ENCODE results near the gene C9orf152. TPM values are rescaled to one million over a fixed set of nuclear protein-coding genes. Genes with fewer than 3 reads are reported as not detected.

Gene C9orf152
- polyA plus RNA-seq, 1 donor (not counting 4 experiments of a cell fraction or from before 2014, with no cell fraction given): not detected

- Histone ChIP-seq H3K9me3 (ENCODE audit: control insufficient read depth, low read depth, low read length) (no peaks in the 10 kb centered on the region), H3K79me2 (ENCODE audit: control insufficient read depth, insufficient read depth, low read length) (no peaks in the 10 kb centered on the region), H3K27me3 (ENCODE audit: control insufficient read depth, extremely low read depth, insufficient read depth, low read length) (peaks cover 24% of the 10 kb centered on the region), H3K27ac (ENCODE audit: control insufficient read depth, insufficient read depth, low read length) (no peak overlapping the region), H4K20me1 (ENCODE audit: control insufficient read depth, extremely low read depth, insufficient read depth, low read length) (no peaks in the 10 kb centered on the region), H2AFZ (ENCODE audit: control insufficient read depth, low read length) (no peak overlapping the region), H3K4me2 (ENCODE audit: control insufficient read depth, extremely low read depth, insufficient read depth, low read depth, low read length) (no peak overlapping the region), H3K36me3 (ENCODE audit: control insufficient read depth in 2 of 2, extremely low read depth in 1 of 2, insufficient read depth in 2 of 2, low read length in 2 of 2) (no peaks in the 10 kb centered on the region), H3K4me3 (ENCODE audit: control insufficient read depth in 2 of 3, extremely low read depth in 1 of 3, insufficient read depth in 2 of 3, low read depth in 1 of 3, low read length in 3 of 3) (no peak overlapping the region), H3K9me1 (ENCODE audit: control insufficient read depth, extremely low read depth, insufficient read depth, low read length) (no peaks in the 10 kb centered on the region), H3K4me1 (ENCODE audit: control insufficient read depth, extremely low read depth, insufficient read depth, low read length) (no peaks in the 10 kb centered on the region), H3K9ac (ENCODE audit: control insufficient read depth, extremely low read depth, insufficient read depth, low read length) (no peak overlapping the region)
- TF ChIP-seq, protein P1, sequence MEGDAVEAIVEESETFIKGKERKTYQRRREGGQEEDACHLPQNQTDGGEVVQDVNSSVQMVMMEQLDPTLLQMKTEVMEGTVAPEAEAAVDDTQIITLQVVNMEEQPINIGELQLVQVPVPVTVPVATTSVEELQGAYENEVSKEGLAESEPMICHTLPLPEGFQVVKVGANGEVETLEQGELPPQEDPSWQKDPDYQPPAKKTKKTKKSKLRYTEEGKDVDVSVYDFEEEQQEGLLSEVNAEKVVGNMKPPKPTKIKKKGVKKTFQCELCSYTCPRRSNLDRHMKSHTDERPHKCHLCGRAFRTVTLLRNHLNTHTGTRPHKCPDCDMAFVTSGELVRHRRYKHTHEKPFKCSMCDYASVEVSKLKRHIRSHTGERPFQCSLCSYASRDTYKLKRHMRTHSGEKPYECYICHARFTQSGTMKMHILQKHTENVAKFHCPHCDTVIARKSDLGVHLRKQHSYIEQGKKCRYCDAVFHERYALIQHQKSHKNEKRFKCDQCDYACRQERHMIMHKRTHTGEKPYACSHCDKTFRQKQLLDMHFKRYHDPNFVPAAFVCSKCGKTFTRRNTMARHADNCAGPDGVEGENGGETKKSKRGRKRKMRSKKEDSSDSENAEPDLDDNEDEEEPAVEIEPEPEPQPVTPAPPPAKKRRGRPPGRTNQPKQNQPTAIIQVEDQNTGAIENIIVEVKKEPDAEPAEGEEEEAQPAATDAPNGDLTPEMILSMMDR (optimal IDR thresholded peaks at IDR 0.05 in 1 of 3, IDR thresholded peaks at IDR 0.05 in 1 of 3, conservative IDR thresholded peaks at IDR 0.05 in 1 of 3; ENCODE audit: extremely low read depth in 1 of 3, insufficient read depth in 2 of 3, low read length in 3 of 3): no peak
- no peak for TF ChIP-seq EZH2 (IDR thresholded peaks at IDR 0.05; ENCODE audit: low read length)
- DNase-seq (ENCODE audit: low read depth, low spot score): no peak
- FAIRE-seq: no peak
- dilution Hi-C loops (cut with MboI; ENCODE audit: extremely low pct_ligation_motif_present, low sequenced_read_pairs): no loop called here
These were observed 5.7 kb downstream of the C9orf152 start for GRCh38 chr9:110202232-110202631.

DNA sequence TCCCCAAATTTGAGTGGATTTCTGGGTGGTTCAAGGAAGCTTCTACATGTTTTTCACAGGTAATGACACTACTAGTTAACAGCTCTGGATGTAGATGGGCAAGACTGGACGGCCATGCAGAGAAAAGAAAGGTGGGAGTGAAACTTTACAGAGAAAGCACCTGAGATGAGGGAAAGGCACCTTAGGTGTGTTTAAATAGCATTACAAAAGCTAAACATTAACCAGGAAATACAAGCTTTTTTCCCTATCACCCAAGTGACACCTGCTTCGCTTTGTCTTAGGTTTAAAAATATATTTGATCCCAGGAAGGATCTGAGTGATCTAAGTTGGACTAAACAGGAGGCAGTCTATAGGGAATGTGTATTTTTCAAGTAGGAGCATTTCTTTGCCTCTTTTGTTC lies 8.3 kb downstream of the C9orf152 start:
- Histone ChIP-seq H2AFZ (ENCODE audit: control insufficient read depth, low read length) (no peak overlapping the region), H3K27ac (ENCODE audit: control insufficient read depth, insufficient read depth, low read length) (no peak overlapping the region), H3K4me1 (ENCODE audit: control insufficient read depth, extremely low read depth, insufficient read depth, low read length) (no peaks in the 10 kb centered on the region), H3K9ac (ENCODE audit: control insufficient read depth, extremely low read depth, insufficient read depth, low read length) (no peak overlapping the region), H3K4me3 (ENCODE audit: control insufficient read depth in 2 of 3, extremely low read depth in 1 of 3, insufficient read depth in 2 of 3, low read depth in 1 of 3, low read length in 3 of 3) (no peak overlapping the region), H3K36me3 (ENCODE audit: control insufficient read depth in 2 of 2, extremely low read depth in 1 of 2, insufficient read depth in 2 of 2, low read length in 2 of 2) (no peaks in the 10 kb centered on the region), H3K9me3 (ENCODE audit: control insufficient read depth, low read depth, low read length) (no peaks in the 10 kb centered on the region), H3K79me2 (ENCODE audit: control insufficient read depth, insufficient read depth, low read length) (no peaks in the 10 kb centered on the region), H3K4me2 (ENCODE audit: control insufficient read depth, extremely low read depth, insufficient read depth, low read depth, low read length) (no peak overlapping the region), H3K9me1 (ENCODE audit: control insufficient read depth, extremely low read depth, insufficient read depth, low read length) (no peaks in the 10 kb centered on the region), H3K27me3 (ENCODE audit: control insufficient read depth, extremely low read depth, insufficient read depth, low read length) (peaks cover 10% of the 10 kb centered on the region), H4K20me1 (ENCODE audit: control insufficient read depth, extremely low read depth, insufficient read depth, low read length) (no peaks in the 10 kb centered on the region)
- FAIRE-seq (no peak), DNase-seq (ENCODE audit: low read depth, low spot score) (no peak)
- dilution Hi-C loops (cut with MboI; ENCODE audit: extremely low pct_ligation_motif_present, low sequenced_read_pairs): loop anchor here (10.0 kb wide), 1 partner anchor 415 kb away; no protein-coding TSS in a partner anchor
- TF ChIP-seq, protein P1 (optimal IDR thresholded peaks at IDR 0.05 in 1 of 3, IDR thresholded peaks at IDR 0.05 in 1 of 3, conservative IDR thresholded peaks at IDR 0.05 in 1 of 3; ENCODE audit: extremely low read depth in 1 of 3, insufficient read depth in 2 of 3, low read length in 3 of 3): no peak
- TF ChIP-seq EZH2 (IDR thresholded peaks at IDR 0.05; ENCODE audit: low read length): no peak

Data from keratinocyte (primary cell).